ENCODE data around the gene WIPI1. TPM values are rescaled to one million over a fixed set of nuclear protein-coding genes. Genes with fewer than 3 reads are reported as not detected.

WIPI1 gene
- total and polyA plus RNA-seq, 2 of the 13 experiments (the other 11 are each of a cell fraction or from before 2014, with no cell fraction given): 29.4 to 141 TPM

DNA sequence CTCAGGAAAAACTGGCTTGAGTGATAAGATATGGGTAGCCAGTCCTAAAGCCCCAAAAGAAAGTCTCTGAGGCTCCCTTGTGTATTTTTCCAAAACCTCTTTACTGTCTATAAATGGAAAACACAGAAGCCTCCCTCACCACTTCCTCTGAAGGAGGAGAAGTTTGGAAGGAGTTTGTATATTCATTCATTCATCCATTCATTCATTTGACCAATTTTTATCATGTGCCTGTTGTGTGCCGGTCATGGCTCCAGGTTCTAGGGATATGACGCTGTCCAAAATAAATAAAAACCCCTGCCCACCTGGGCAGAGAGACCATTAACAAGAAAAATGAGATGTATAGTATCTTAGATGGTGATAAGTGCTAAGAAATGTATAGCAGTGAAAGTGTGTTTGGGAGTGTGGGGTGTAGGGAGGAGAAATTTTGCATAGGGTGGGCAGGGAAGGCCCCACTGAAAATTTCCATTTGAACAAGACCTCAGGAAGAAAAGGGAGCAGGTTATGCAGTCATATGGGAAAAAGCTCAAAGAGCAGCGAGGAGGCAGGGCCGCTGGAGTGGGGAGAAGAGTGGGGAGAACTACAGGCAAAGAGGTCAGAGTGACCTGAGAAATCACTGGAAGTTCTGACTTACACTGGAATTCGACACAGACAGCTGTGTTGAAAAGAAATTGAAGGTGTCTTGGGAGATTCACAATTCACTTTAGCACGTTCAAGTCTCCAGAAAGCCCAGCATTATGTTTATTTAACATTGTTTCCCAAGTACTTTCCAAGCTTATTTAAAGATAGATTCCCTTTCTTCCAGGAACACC is 6.1 kb upstream of the WIPI1 start:
- no peak for FAIRE-seq
- Histone ChIP-seq H3K4me2 (ENCODE audit: low read depth, low read length) (peak overlapping the region; percentile 54), H3K9me3 (ENCODE audit: low read length) (no peaks in the 10 kb centered on the region), H3K4me1 (ENCODE audit: insufficient read depth, low read length) (peaks cover 63% of the 10 kb centered on the region), H3K27ac (ENCODE audit: extremely low read length, insufficient read depth, low read length) (peak overlapping the region; percentile 11), H3K4me3 (replicated peaks in 1 of 3; ENCODE audit: insufficient read depth in 1 of 3, low read depth in 2 of 3, low read length in 3 of 3) (peak overlapping the region in 1 of 3 experiments; percentile 11; a peak in 1 of 6 replicates), H3K79me2 (ENCODE audit: insufficient read depth, low read length) (no peaks in the 10 kb centered on the region), H2AFZ (ENCODE audit: low read length) (peak overlapping the region; percentile 38), H3K9ac (ENCODE audit: insufficient read depth, low read depth, low read length) (peak overlapping the region; percentile 11; the same call in 1 of the 2 replicates), H3K36me3 (replicated peaks in 1 of 2; ENCODE audit: control insufficient read depth in 1 of 2, insufficient read depth in 2 of 2, low read length in 2 of 2) (no peaks in the 10 kb centered on the region), H4K20me1 (ENCODE audit: insufficient read depth, low read length) (no peaks in the 10 kb centered on the region), H3K27me3 (ENCODE audit: control insufficient read depth in 1 of 2, insufficient read depth in 2 of 2, low read length in 2 of 2) (no peaks in the 10 kb centered on the region)
- no peak for DNase-seq (ENCODE audit: low spot score)
- POLR2A ChIA-PET: interaction anchor here (1.0 kb wide), 1 partner anchor 22 kb away, joined by 3 read pairs; no protein-coding TSS in a partner anchor
- WGBS (ENCODE audit: low lambda C conversion rate): 6% methylated on average over 6 of the region's 6 CpGs
- in situ Hi-C loops (cut with HindIII; ENCODE audit: extremely low pct_ligation_motif_present, low pct_unique_long_range_greater_than_20kb) (loop anchor here (5.0 kb wide), 1 partner anchor 291 kb away; no protein-coding TSS in a partner anchor), intact Hi-C loops (cut with micrococcal nuclease; ENCODE audit: unreplicated experiment) (loop anchor here (1.0 to 2.0 kb wide), 5 partner anchors 27 to 291 kb away; no protein-coding TSS in a partner anchor)
- CTCF ChIA-PET (ENCODE audit: low intra/inter-chr PET ratio, low total read pairs): interaction anchor here (1.1 to 2.8 kb wide), 5 partner anchors 27 to 290 kb away, joined by 3 to 19 read pairs (median 12); no protein-coding TSS in a partner anchor
- peak; percentile 55 for ATAC-seq
- no TSS peak for BruUV-seq (replicated peaks)
- 0 out of 2 replicates have a peak, but pooled peaks have one; percentile 17 for TF ChIP-seq MIXL1 (CRISPR knock-in tag; IDR thresholded peaks at IDR 0.05)
- no peak for TF ChIP-seq ZNF891 (CRISPR knock-in tag; IDR thresholded peaks at IDR 0.05)
- peak; percentile 34; the same call in 1 of the 2 replicates for TF ChIP-seq ZNF615 (CRISPR knock-in tag; IDR thresholded peaks at IDR 0.05; ENCODE audit: borderline replicate concordance)
- 0 out of 2 replicates have a peak, but pooled peaks have one; percentile 36 for TF ChIP-seq ZSCAN12 (CRISPR knock-in tag; IDR thresholded peaks at IDR 0.05)
- TF ChIP-seq ZMAT3 (CRISPR knock-in tag; conservative IDR thresholded peaks at IDR 0.05): no peak; the same call in 1 of the 2 replicates
- TF ChIP-seq, protein P1, sequence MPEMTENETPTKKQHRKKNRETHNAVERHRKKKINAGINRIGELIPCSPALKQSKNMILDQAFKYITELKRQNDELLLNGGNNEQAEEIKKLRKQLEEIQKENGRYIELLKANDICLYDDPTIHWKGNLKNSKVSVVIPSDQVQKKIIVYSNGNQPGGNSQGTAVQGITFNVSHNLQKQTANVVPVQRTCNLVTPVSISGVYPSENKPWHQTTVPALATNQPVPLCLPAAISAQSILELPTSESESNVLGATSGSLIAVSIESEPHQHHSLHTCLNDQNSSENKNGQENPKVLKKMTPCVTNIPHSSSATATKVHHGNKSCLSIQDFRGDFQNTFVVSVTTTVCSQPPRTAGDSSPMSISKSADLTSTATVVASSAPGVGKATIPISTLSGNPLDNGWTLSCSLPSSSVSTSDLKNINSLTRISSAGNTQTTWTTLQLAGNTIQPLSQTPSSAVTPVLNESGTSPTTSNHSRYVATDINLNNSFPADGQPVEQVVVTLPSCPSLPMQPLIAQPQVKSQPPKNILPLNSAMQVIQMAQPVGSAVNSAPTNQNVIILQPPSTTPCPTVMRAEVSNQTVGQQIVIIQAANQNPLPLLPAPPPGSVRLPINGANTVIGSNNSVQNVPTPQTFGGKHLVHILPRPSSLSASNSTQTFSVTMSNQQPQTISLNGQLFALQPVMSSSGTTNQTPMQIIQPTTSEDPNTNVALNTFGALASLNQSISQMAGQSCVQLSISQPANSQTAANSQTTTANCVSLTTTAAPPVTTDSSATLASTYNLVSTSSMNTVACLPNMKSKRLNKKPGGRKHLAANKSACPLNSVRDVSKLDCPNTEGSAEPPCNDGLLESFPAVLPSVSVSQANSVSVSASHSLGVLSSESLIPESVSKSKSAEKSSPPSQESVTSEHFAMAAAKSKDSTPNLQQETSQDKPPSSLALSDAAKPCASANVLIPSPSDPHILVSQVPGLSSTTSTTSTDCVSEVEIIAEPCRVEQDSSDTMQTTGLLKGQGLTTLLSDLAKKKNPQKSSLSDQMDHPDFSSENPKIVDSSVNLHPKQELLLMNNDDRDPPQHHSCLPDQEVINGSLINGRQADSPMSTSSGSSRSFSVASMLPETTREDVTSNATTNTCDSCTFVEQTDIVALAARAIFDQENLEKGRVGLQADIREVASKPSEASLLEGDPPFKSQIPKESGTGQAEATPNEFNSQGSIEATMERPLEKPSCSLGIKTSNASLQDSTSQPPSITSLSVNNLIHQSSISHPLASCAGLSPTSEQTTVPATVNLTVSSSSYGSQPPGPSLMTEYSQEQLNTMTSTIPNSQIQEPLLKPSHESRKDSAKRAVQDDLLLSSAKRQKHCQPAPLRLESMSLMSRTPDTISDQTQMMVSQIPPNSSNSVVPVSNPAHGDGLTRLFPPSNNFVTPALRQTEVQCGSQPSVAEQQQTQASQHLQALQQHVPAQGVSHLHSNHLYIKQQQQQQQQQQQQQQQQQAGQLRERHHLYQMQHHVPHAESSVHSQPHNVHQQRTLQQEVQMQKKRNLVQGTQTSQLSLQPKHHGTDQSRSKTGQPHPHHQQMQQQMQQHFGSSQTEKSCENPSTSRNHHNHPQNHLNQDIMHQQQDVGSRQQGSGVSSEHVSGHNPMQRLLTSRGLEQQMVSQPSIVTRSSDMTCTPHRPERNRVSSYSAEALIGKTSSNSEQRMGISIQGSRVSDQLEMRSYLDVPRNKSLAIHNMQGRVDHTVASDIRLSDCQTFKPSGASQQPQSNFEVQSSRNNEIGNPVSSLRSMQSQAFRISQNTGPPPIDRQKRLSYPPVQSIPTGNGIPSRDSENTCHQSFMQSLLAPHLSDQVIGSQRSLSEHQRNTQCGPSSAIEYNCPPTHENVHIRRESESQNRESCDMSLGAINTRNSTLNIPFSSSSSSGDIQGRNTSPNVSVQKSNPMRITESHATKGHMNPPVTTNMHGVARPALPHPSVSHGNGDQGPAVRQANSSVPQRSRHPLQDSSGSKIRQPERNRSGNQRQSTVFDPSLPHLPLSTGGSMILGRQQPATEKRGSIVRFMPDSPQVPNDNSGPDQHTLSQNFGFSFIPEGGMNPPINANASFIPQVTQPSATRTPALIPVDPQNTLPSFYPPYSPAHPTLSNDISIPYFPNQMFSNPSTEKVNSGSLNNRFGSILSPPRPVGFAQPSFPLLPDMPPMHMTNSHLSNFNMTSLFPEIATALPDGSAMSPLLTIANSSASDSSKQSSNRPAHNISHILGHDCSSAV (CRISPR knock-in tag; IDR thresholded peaks at IDR 0.05; ENCODE audit: borderline replicate concordance): no peak
- 0 out of 2 replicates have a peak, but pooled peaks have one; percentile 16 for TF ChIP-seq MXD4 (CRISPR knock-in tag; IDR thresholded peaks at IDR 0.05)
- TF ChIP-seq ZNF605 (CRISPR knock-in tag; IDR thresholded peaks at IDR 0.05): peak; percentile 43; the same call in 1 of the 2 replicates
- 0 out of 2 replicates have a peak, but pooled peaks have one; percentile 55 for TF ChIP-seq ZNF383 (CRISPR knock-in tag; IDR thresholded peaks at IDR 0.05; ENCODE audit: borderline replicate concordance)
- TF ChIP-seq ZNF484 (CRISPR knock-in tag; IDR thresholded peaks at IDR 0.05; ENCODE audit: borderline replicate concordance, low read depth): no peak
- TF ChIP-seq KDM5A (IDR thresholded peaks at IDR 0.05; ENCODE audit: borderline replicate concordance, low read length): 0 out of 2 replicates have a peak, but pooled peaks have one; percentile 19
- TF ChIP-seq, protein P2, sequence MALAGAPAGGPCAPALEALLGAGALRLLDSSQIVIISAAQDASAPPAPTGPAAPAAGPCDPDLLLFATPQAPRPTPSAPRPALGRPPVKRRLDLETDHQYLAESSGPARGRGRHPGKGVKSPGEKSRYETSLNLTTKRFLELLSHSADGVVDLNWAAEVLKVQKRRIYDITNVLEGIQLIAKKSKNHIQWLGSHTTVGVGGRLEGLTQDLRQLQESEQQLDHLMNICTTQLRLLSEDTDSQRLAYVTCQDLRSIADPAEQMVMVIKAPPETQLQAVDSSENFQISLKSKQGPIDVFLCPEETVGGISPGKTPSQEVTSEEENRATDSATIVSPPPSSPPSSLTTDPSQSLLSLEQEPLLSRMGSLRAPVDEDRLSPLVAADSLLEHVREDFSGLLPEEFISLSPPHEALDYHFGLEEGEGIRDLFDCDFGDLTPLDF (CRISPR knock-in tag; IDR thresholded peaks at IDR 0.05): peak; percentile 19; the same call in 1 of the 2 replicates
- no peak for TF ChIP-seq ZNF143 (CRISPR knock-in tag; IDR thresholded peaks at IDR 0.05)
- TF ChIP-seq JUNB (CRISPR knock-in tag; IDR thresholded peaks at IDR 0.05; ENCODE audit: borderline replicate concordance): no peak

All from HepG2 (cell line).